HuH-7.5 (cell line): Measurements from ENCODE around the gene PPT2.
"Not testable (repeated sequence)": the region's sequence is repeated elsewhere in the genome, so short reads cannot be mapped to it uniquely, and the experiment has no call there.

ENCODE experiments used
- DNase-seq: peaks from one replicate; pipeline ENCODE4 v3.0.0; 2011; ENCODE audit warnings: low spot score

Gene PPT2

GRCh38 chr6:32176476-32177182 is 22.7 kb downstream of the PPT2 start:
- no peak for DNase-seq

GRCh38 chr6:32177183-32177787 is 23.3 kb downstream of the PPT2 start:
- DNase-seq = no peak

- peak; percentile 86 for DNase-seq
These were observed 24.0 kb downstream of the PPT2 start, which contains the start of gene RNF5 for GRCh38 chr6:32177788-32178546. TSS of gene RNF5 (plus strand) at chr6:32178405. CDS start at chr6:32178512, 107 bp downstream.

GRCh38 chr6:32178547-32179440 is 24.9 kb downstream of the PPT2 start:
- no peak for DNase-seq

GRCh38 chr6:32179766-32180405 is 25.9 kb downstream of the PPT2 start:
- DNase-seq = no peak

GRCh38 chr6:32181148-32181702 is 27.3 kb downstream of the PPT2 start:
- no peak for DNase-seq

- DNase-seq = no peak
These were observed 28.1 kb downstream of the PPT2 start for GRCh38 chr6:32181915-32182529.

- DNase-seq = no peak
These were observed 28.6 kb downstream of the PPT2 start for GRCh38 chr6:32182555-32182981.

- DNase-seq = no peak
These were observed 29.1 kb downstream of the PPT2 start for GRCh38 chr6:32183030-32183429.

- DNase-seq = no peak
These were observed 29.6 kb downstream of the PPT2 start for GRCh38 chr6:32183483-32184083.

- DNase-seq = no peak
These were observed 30.2 kb downstream of the PPT2 start, which contains the start of gene AGER for GRCh38 chr6:32184084-32184640. TSS of gene AGER (minus strand) at chr6:32184253. CDS start at chr6:32184222, 31 bp downstream.

GRCh38 chr6:32185681-32186131 is 31.8 kb downstream of the PPT2 start:
- DNase-seq = not testable (repeated sequence)

GRCh38 chr6:32186151-32186840 is 32.4 kb downstream of the PPT2 start:
- not testable (repeated sequence) for DNase-seq

- no peak for DNase-seq
These were observed 33.2 kb downstream of the PPT2 start for GRCh38 chr6:32187009-32187709.

- not testable (repeated sequence) for DNase-seq
These were observed 33.9 kb downstream of the PPT2 start for GRCh38 chr6:32187725-32188380.

GRCh38 chr6:32188381-32189068 is 34.6 kb downstream of the PPT2 start:
- no peak for DNase-seq

GRCh38 chr6:32189069-32189741 is 35.3 kb downstream of the PPT2 start:
- no peak for DNase-seq
